ENCODE data around the gene USP24.
A peak's percentile ranks its signal among the peaks of the same experiment; 100 is the strongest.

USP24 gene, protein sequence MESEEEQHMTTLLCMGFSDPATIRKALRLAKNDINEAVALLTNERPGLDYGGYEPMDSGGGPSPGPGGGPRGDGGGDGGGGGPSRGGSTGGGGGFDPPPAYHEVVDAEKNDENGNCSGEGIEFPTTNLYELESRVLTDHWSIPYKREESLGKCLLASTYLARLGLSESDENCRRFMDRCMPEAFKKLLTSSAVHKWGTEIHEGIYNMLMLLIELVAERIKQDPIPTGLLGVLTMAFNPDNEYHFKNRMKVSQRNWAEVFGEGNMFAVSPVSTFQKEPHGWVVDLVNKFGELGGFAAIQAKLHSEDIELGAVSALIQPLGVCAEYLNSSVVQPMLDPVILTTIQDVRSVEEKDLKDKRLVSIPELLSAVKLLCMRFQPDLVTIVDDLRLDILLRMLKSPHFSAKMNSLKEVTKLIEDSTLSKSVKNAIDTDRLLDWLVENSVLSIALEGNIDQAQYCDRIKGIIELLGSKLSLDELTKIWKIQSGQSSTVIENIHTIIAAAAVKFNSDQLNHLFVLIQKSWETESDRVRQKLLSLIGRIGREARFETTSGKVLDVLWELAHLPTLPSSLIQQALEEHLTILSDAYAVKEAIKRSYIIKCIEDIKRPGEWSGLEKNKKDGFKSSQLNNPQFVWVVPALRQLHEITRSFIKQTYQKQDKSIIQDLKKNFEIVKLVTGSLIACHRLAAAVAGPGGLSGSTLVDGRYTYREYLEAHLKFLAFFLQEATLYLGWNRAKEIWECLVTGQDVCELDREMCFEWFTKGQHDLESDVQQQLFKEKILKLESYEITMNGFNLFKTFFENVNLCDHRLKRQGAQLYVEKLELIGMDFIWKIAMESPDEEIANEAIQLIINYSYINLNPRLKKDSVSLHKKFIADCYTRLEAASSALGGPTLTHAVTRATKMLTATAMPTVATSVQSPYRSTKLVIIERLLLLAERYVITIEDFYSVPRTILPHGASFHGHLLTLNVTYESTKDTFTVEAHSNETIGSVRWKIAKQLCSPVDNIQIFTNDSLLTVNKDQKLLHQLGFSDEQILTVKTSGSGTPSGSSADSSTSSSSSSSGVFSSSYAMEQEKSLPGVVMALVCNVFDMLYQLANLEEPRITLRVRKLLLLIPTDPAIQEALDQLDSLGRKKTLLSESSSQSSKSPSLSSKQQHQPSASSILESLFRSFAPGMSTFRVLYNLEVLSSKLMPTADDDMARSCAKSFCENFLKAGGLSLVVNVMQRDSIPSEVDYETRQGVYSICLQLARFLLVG (N-terminal part only)

DNA sequence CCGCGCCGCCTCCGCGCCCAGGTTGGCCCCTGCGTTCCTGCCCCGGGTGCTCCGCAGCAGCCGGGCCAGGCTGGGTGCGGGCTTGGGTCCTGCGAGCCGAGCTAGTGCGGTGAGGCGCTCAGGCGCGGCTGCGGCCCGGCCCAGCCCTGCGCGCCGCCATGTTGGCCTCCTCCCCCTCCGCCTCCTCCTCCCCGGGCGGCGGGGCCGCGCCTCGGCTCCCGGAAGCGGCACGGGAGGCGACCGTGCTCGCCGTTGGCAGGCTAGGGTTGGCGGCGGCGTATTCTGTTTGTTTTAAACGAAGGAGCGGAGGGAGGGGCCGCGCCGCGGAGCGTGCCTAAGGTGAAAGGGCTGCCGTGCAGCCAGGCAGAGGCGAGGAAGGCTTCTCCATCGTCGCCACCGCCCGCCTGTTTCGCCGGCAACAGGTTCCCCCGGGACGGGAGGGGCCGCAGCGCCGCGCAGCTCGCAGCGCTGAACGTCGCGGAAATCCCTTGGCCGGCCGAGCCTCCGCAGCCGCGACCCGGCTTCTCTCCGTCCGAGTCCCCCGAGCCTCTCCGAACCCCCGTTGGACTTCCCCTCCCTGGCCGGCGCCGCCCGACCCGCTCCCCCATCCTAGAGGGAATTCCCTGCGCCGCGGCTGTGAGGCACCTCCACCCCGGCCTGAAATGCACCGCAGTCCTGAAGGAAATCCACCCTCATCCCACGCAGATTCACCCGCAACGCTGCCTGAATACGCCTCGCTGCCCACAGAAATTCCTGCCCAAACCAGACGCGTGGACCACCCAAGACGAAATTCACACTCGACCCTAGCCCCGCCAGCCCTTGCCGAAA lies at the start of gene USP24:
TSS of gene USP24 (minus strand) at position 171 of the 828 bp plus-strand sequence. CDS start 251 bp downstream, outside the sequence.
- H3K36me3 Mint-ChIP-seq (ENCODE audit: low read depth): no peaks in the 10 kb centered on the region
- H3K9me3 Mint-ChIP-seq: no peaks in the 10 kb centered on the region
- H3K4me1 Mint-ChIP-seq: peaks cover 52% of the 10 kb centered on the region
- TF ChIP-seq, protein P1, sequence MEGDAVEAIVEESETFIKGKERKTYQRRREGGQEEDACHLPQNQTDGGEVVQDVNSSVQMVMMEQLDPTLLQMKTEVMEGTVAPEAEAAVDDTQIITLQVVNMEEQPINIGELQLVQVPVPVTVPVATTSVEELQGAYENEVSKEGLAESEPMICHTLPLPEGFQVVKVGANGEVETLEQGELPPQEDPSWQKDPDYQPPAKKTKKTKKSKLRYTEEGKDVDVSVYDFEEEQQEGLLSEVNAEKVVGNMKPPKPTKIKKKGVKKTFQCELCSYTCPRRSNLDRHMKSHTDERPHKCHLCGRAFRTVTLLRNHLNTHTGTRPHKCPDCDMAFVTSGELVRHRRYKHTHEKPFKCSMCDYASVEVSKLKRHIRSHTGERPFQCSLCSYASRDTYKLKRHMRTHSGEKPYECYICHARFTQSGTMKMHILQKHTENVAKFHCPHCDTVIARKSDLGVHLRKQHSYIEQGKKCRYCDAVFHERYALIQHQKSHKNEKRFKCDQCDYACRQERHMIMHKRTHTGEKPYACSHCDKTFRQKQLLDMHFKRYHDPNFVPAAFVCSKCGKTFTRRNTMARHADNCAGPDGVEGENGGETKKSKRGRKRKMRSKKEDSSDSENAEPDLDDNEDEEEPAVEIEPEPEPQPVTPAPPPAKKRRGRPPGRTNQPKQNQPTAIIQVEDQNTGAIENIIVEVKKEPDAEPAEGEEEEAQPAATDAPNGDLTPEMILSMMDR (IDR thresholded peaks at IDR 0.05; ENCODE audit: unreplicated experiment in 3 of 3): no peak
- peaks cover 7% of the 10 kb centered on the region for H3K27me3 Mint-ChIP-seq (ENCODE audit: low read depth)
- H3K27ac Mint-ChIP-seq: peak within 1 kb of the TSS; percentile 96 to 97 (median 97)
- peak within 1 kb of the TSS; percentile 93 to 95 (median 94) for H3K4me3 Mint-ChIP-seq

DNA sequence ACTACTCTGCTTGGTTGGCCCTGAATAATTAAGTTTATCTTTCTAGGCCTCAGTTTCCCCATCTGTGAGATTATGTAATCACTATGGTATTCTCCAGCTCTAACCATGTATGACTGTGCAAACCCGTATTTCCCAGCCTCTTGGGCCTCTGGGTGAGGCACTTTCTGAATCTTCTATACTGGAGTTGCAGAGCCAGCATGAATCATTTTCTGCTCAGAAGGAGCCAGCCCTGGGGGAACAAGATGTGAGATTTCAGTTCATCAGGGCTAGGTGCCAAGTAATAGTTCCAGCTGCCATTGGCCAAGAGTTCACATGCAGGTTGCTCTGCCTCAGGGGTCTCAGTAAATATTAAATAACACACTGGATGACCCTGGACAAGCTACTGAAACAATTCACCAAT lies 47.7 kb upstream of the USP24 start:
- Mint-ChIP-seq H3K27ac (no peak overlapping the region), H3K4me3 (no peak overlapping the region), H3K27me3 (ENCODE audit: low read depth) (peaks cover 4% of the 10 kb centered on the region), H3K4me1 (no peaks in the 10 kb centered on the region), H3K36me3 (ENCODE audit: low read depth) (no peaks in the 10 kb centered on the region), H3K9me3 (peaks cover 9% of the 10 kb centered on the region)
- TF ChIP-seq, protein P1 (IDR thresholded peaks at IDR 0.05; ENCODE audit: unreplicated experiment in 3 of 3): no peak

DNA sequence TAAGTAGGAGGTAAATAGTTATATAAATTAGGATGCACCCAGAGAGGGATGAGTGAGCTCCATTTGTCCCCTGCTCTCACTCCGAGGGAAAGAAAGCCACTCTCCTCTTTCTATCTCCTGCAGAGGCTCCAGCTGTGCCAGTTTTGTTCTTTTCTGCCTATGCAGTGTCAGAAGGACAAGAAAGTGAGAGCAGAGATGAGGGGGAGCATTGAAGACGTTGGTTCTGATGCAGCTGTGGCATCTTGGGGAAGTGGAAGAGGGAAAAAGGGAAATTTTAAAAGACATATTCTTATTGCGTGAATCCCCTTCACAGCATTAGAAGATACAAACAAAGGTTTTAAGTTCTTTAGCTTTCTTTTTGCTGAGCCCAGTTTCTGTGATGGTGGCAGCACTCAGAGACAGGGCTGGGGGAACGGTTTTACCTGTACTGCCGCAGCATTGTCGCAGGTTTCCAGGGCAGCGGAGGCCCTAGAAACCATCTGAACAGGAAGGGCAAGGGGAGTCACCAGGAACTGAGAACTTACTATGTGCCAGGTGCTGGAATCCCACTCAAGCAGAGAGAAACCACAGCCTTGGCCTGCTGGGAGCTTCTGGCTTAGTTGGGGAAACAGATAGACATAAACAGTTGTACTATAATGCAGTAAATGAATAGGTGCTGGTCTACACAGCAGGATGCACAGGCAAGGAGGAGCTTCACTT lies 44.9 kb upstream of the USP24 start:
- Mint-ChIP-seq H3K9me3 (peaks cover 5% of the 10 kb centered on the region), H3K4me3 (no peak overlapping the region), H3K27me3 (ENCODE audit: low read depth) (peaks cover 4% of the 10 kb centered on the region), H3K36me3 (ENCODE audit: low read depth) (no peaks in the 10 kb centered on the region), H3K4me1 (peaks cover 8% of the 10 kb centered on the region), H3K27ac (no peak overlapping the region)
- TF ChIP-seq, protein P1 (IDR thresholded peaks at IDR 0.05; ENCODE audit: unreplicated experiment in 3 of 3): no peak

DNA sequence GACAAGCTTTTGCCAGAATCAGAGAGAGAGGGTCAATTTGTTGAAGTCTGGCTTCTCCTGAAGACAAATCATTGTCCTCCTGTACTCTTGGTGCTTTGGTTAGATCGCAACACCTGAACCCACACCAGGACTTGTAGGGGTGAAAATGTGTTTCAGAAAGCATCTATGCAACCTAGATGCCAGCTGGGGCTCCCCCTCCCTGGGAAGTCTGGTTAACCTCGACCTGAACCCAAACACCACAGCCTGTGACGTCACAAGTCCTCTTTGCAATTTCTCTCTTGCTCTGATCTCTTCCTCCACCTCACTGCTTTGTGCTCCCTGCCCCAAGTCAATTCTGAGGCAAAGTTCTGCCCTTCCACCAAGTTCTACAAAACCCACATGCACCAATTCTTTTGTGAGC lies 42.8 kb upstream of the USP24 start:
- TF ChIP-seq, protein P1 (IDR thresholded peaks at IDR 0.05; ENCODE audit: unreplicated experiment in 3 of 3): no peak

More for the DNA sequence above, 42.8 kb upstream of the USP24 start:
- peaks cover 8% of the 10 kb centered on the region for H3K4me1 Mint-ChIP-seq
- peaks cover 4% of the 10 kb centered on the region for H3K27me3 Mint-ChIP-seq (ENCODE audit: low read depth)
- H3K4me3 Mint-ChIP-seq: no peak overlapping the region
- H3K27ac Mint-ChIP-seq: no peak overlapping the region
- H3K36me3 Mint-ChIP-seq (ENCODE audit: low read depth): no peaks in the 10 kb centered on the region
- H3K9me3 Mint-ChIP-seq: no peaks in the 10 kb centered on the region

All from nephron (organoid).